ENCODE data around the gene PMEPA1. TPM values are rescaled to one million over a fixed set of nuclear protein-coding genes. Genes with fewer than 3 reads are reported as not detected.

Gene PMEPA1
- total RNA-seq, 2 donors from 2014 or later, result 96.5 to 245 TPM

DNA sequence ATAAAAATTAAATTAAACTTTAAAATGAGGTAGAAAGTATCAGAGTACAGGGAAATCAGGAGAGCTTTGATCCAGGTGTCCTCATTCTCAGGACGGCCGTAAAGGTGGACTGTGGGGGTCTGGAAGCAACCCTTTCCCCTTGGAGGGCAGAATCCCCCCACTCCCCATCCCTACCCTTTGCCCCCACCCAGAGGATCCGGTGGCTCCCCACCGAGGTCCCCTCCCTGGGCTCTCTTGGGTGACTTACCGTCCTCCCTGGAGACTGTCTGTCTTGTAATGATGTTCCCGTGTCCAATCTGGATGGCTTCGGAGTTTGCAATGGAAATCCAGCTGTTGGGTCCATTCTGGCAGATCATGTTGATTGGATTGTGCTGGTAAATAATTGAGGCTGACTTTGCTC lies 96.9 kb downstream of the PMEPA1 start:
- intact Hi-C loops (cut with DNase I), result no loop called here

DNA sequence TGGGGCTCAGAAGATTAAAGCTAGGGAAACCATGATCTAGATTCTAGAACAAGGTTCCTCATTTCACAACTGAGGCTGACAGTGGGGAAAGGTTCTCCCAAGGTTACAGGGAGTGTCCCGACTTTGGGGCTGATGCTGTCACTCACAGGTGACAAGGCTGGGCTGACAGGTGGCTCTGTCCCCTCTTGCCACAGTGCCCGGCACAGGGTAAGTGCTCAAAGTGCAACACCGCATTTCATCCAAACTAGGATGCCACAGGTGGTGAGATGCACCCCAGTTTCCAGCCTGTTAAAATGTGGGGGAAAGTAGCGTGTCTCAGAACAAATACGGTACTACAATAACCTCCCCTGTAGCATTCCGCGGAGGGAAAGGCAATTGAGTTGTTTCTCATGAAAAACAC lies 97.4 kb downstream of the PMEPA1 start:
- intact Hi-C loops (cut with DNase I), result no loop called here

More for the DNA sequence above, 96.9 kb downstream of the PMEPA1 start:
- Histone ChIP-seq H3K9me3 (no peaks in the 10 kb centered on the region), H3K36me3 (no peaks in the 10 kb centered on the region), H3K4me1 (replicated peaks) (no peaks in the 10 kb centered on the region), H3K27ac (no peak overlapping the region), H3K4me3 (no peak overlapping the region), H3K27me3 (replicated peaks; ENCODE audit: insufficient read depth) (no peaks in the 10 kb centered on the region)
- DNase-seq (ENCODE audit: low spot score), result no peak
- TF ChIP-seq, protein P1, sequence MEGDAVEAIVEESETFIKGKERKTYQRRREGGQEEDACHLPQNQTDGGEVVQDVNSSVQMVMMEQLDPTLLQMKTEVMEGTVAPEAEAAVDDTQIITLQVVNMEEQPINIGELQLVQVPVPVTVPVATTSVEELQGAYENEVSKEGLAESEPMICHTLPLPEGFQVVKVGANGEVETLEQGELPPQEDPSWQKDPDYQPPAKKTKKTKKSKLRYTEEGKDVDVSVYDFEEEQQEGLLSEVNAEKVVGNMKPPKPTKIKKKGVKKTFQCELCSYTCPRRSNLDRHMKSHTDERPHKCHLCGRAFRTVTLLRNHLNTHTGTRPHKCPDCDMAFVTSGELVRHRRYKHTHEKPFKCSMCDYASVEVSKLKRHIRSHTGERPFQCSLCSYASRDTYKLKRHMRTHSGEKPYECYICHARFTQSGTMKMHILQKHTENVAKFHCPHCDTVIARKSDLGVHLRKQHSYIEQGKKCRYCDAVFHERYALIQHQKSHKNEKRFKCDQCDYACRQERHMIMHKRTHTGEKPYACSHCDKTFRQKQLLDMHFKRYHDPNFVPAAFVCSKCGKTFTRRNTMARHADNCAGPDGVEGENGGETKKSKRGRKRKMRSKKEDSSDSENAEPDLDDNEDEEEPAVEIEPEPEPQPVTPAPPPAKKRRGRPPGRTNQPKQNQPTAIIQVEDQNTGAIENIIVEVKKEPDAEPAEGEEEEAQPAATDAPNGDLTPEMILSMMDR (IDR thresholded peaks at IDR 0.05), result no peak
- TF ChIP-seq POLR2A (IDR thresholded peaks at IDR 0.05), result no peak
- TF ChIP-seq POLR2AphosphoS5 (IDR thresholded peaks at IDR 0.05), result no peak
- 90% methylated on average over 7 of the region's 7 CpGs for WGBS

DNA sequence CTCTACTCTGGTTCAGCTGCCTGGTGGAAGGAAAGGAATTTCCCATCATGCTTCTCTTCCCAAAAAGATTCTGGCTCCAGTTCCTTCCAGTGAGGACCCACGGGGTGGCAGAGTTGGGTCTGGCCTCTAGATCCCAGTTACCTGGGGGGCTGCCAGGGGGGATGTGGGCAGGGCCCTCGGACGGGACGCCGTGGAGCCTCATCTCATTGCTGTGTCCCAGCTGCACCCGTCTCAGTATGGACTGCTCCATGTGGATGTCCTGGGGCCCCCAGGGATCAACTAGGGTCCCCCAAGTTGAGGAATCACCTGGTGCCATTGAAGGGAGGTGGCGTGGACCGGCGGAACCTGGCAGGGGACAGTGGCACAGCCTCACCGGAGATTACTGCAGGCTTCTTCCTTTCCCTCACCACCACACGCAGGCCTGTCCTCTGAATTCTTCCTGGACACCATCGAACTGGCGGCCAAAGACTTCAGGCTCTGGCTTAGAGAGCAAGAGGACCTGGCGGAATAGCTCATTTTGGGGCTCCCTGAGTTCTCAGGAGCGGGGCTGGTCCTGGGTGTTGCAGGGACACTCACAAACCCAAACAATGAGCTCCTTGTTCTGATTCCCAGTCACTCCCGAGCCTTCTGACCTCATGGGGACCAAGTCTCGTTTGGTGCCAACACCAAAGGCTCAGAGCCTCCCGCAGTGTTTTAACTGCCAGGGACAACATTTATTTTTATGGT lies 98.1 kb downstream of the PMEPA1 start:
- H3K36me3 ChIP-seq, result no peaks in the 10 kb centered on the region
- no peaks in the 10 kb centered on the region for H3K9me3 ChIP-seq
- WGBS, result 76% methylated on average over 18 of the region's 18 CpGs
- no peak for DNase-seq (ENCODE audit: low spot score)
- no peaks in the 10 kb centered on the region for H3K4me1 ChIP-seq (replicated peaks)
- intact Hi-C loops (cut with DNase I), result no loop called here
- no peaks in the 10 kb centered on the region for H3K27me3 ChIP-seq (replicated peaks; ENCODE audit: insufficient read depth)
- no peak overlapping the region for H3K27ac ChIP-seq
- TF ChIP-seq POLR2AphosphoS5 (IDR thresholded peaks at IDR 0.05), result no peak
- TF ChIP-seq POLR2A (IDR thresholded peaks at IDR 0.05), result no peak
- TF ChIP-seq, protein P1 (IDR thresholded peaks at IDR 0.05), result no peak
- no peak overlapping the region for H3K4me3 ChIP-seq

More for the DNA sequence above, 97.4 kb downstream of the PMEPA1 start:
- 90% methylated on average over 7 of the region's 7 CpGs for WGBS
- Histone ChIP-seq H3K27me3 (replicated peaks; ENCODE audit: insufficient read depth) (no peaks in the 10 kb centered on the region), H3K27ac (no peak overlapping the region), H3K9me3 (no peaks in the 10 kb centered on the region), H3K4me1 (replicated peaks) (no peaks in the 10 kb centered on the region), H3K4me3 (no peak overlapping the region), H3K36me3 (no peaks in the 10 kb centered on the region)
- DNase-seq (ENCODE audit: low spot score), result no peak
- TF ChIP-seq, protein P1 (IDR thresholded peaks at IDR 0.05), result no peak
- TF ChIP-seq POLR2AphosphoS5 (IDR thresholded peaks at IDR 0.05) (no peak), POLR2A (IDR thresholded peaks at IDR 0.05) (no peak)

DNA sequence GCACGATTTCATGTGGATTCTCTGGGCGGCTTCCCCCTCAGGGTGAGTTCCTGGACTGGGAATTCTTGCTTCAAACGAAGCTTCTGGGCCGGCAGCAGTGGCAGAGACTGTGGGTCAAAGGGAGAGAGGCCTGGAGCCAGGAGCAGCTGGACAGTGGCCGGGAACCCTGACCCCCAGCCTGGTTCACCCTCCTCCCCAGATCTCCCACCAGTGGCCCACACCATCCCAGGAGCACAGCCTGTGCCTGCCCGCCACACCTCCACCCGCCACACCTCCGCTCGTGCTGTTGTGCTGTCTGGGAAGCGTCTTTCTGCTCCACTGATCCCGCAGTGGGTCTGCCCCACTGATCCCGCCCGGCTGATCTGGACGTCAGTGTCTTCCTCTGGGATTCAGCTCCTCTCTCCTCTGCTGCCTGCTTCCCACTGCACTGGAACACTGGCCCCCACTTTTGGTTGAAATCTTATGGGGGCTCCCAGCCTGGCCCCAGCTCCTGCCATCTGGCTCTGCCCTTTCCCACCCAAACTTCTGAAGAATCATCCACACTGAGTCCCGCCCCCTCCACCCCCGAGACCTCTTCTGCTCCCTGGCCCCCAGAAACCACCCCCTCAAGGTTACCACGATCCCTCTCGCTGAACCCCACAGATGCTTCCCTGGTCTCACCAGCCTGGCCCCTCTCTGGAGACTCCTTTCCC lies 99.4 kb downstream of the PMEPA1 start:
- TF ChIP-seq POLR2AphosphoS5 (IDR thresholded peaks at IDR 0.05) (no peak), POLR2A (IDR thresholded peaks at IDR 0.05) (no peak)
- TF ChIP-seq, protein P1 (IDR thresholded peaks at IDR 0.05), result no peak
- WGBS, result 83% methylated on average over 18 of the region's 18 CpGs

DNA sequence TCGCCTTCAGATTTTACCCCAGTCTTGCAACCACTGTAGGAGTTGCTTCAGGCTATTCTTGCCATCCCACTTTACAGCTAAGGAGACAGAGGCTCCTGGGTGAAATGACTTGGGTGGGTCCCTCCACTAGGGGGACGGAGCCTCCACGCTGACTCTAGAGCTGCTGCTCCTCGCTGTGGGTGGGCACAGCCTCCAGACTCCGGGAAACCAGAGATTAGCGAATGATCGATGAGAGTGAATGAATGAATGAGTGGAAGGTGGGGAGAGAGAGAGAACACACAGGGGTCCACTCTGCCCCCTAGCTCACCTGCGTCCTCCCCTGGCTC lies 100.0 kb downstream of the PMEPA1 start:
- 91% methylated on average over 8 of the region's 8 CpGs for WGBS
- TF ChIP-seq POLR2A (IDR thresholded peaks at IDR 0.05), result no peak
- TF ChIP-seq POLR2AphosphoS5 (IDR thresholded peaks at IDR 0.05), result no peak
- TF ChIP-seq, protein P1 (IDR thresholded peaks at IDR 0.05), result no peak
- Histone ChIP-seq H3K4me3 (no peak overlapping the region), H3K27me3 (replicated peaks; ENCODE audit: insufficient read depth) (no peaks in the 10 kb centered on the region), H3K4me1 (replicated peaks) (no peaks in the 10 kb centered on the region), H3K36me3 (no peaks in the 10 kb centered on the region), H3K27ac (no peak overlapping the region), H3K9me3 (no peaks in the 10 kb centered on the region)
- no peak for DNase-seq (ENCODE audit: low spot score)
- intact Hi-C loops (cut with DNase I), result no loop called here

More for the DNA sequence above, 99.4 kb downstream of the PMEPA1 start:
- Histone ChIP-seq H3K36me3 (no peaks in the 10 kb centered on the region), H3K9me3 (no peaks in the 10 kb centered on the region), H3K27me3 (replicated peaks; ENCODE audit: insufficient read depth) (no peaks in the 10 kb centered on the region), H3K27ac (no peak overlapping the region), H3K4me3 (no peak overlapping the region), H3K4me1 (replicated peaks) (no peaks in the 10 kb centered on the region)
- intact Hi-C loops (cut with DNase I), result no loop called here
- no peak for DNase-seq (ENCODE audit: low spot score)
